Gastroesophageal sphincter (tissue), 3 donors: ENCODE results near the gene C1orf159.

Experiments used
- CTCF ChIP-seq, 4 experiments: fragments of 200-600 bp in 2 of 4; fragments of 450-650 bp in 2 of 4; sonication (generic) in 1 of 4; IDR thresholded peaks; one replicate each; pipeline ENCODE4 v1.5.1; 2017 to 2019; ENCODE audit warnings: antibody characterized with exemption in 4 of 4, mild to moderate bottlenecking in 2 of 4, moderate library complexity in 2 of 4
- POLR2A ChIP-seq, 2 donors: fragments of 450-650 bp; IDR thresholded peaks; one replicate each; pipeline ENCODE4 v1.6.1; 2017; ENCODE audit warnings: antibody characterized with exemption in 2 of 2, mild to moderate bottlenecking in 2 of 2, moderate library complexity in 1 of 2
- POLR2AphosphoS5 ChIP-seq: sonication (generic); formaldehyde crosslinking; IDR thresholded peaks from one replicate; pipeline ENCODE4 v1.6.1; 2017; ENCODE audit warnings: antibody characterized with exemption

- TF ChIP-seq POLR2A (IDR thresholded peaks at IDR 0.05) (no peak), CTCF (IDR thresholded peaks at IDR 0.05) (no peak), POLR2AphosphoS5 (no peak)
Measured at GRCh38 chr1:1067860-1068516, 47.9 kb downstream of the C1orf159 start.
